Liver (tissue), 9 donors: ENCODE results near the gene LAMB4. TPM values are rescaled to one million over a fixed set of nuclear protein-coding genes. Genes with fewer than 3 reads are reported as not detected.

Source experiments
- DNase-seq: peaks from one replicate; pipeline ENCODE4 v3.0.0-alpha.2; 2017; ENCODE audit warnings: low spot score
- H3K27ac ChIP-seq, 2 donors: one replicate each; pipeline ENCODE4 v1.7.0; 2013; ENCODE audit warnings: inconsistent platforms in 2 of 2, low read length in 2 of 2, control low read depth in 1 of 2, low read depth in 1 of 2, mild to moderate bottlenecking in 1 of 2
- H3K27me3 ChIP-seq, 4 donors: one replicate each; pipeline versions ENCODE4 v1.6.1 to v1.7.0; 2013; ENCODE audit warnings: low read length in 3 of 4, inconsistent platforms in 1 of 4, mild to moderate bottlenecking in 1 of 4, moderate library complexity in 1 of 4; ENCODE audit not compliant: control insufficient read depth in 4 of 4, insufficient read depth in 4 of 4
- H3K36me3 ChIP-seq, 4 donors: one replicate each; pipeline versions ENCODE4 v1.6.1 to v1.7.0; 2013; ENCODE audit warnings: low read length in 3 of 4, mild to moderate bottlenecking in 3 of 4, low read depth in 1 of 4, moderate library complexity in 1 of 4; ENCODE audit not compliant: control insufficient read depth in 4 of 4, insufficient read depth in 3 of 4
- H3K4me1 ChIP-seq, 4 donors: one replicate each; pipeline versions ENCODE4 v1.6.1 to v1.7.0; 2013; ENCODE audit warnings: low read length in 3 of 4, mild to moderate bottlenecking in 3 of 4, moderate library complexity in 1 of 4; ENCODE audit not compliant: control insufficient read depth in 4 of 4, insufficient read depth in 4 of 4
- H3K4me3 ChIP-seq, 3 donors: one replicate each; pipeline versions ENCODE4 v1.6.1 to v1.7.0; 2013; ENCODE audit warnings: low read length in 3 of 3, control low read depth in 1 of 3, low read depth in 1 of 3, mild to moderate bottlenecking in 1 of 3
- H3K9ac ChIP-seq, 2 donors: one replicate each; pipeline ENCODE4 v1.7.0; 2013; ENCODE audit warnings: low read length in 2 of 2, mild to moderate bottlenecking in 2 of 2, moderate library complexity in 2 of 2, control low read depth in 1 of 2, low read depth in 1 of 2
- H3K9me3 ChIP-seq, 4 donors: one replicate each; pipeline versions ENCODE4 v1.6.1 to v1.7.0; 2013; ENCODE audit warnings: low read length in 3 of 4; ENCODE audit not compliant: control insufficient read depth in 4 of 4
- ATF3 ChIP-seq: IDR thresholded peaks from 2 replicates; pipeline ENCODE4 v1.6.1; 2016; ENCODE audit warnings: antibody characterized with exemption
- CTCF ChIP-seq: fragments of 150-350 bp; IDR thresholded peaks from 2 replicates; pipeline ENCODE4 v1.5.1; 2017; ENCODE audit warnings: improper control_type of control experiment, low read depth, low read length; ENCODE audit not compliant: missing input control
- EGR1 ChIP-seq, 2 donors: IDR thresholded peaks; 2 replicates each; pipeline ENCODE4 v1.6.1; 2016 to 2018; ENCODE audit warnings: antibody characterized with exemption in 2 of 2, low read depth in 2 of 2
- FOXA1 ChIP-seq: IDR thresholded peaks from 2 replicates; pipeline ENCODE4 v1.6.1; 2016; ENCODE audit warnings: antibody characterized with exemption
- FOXA2 ChIP-seq: IDR thresholded peaks from 2 replicates; pipeline ENCODE4 v1.6.1; 2016; ENCODE audit warnings: antibody characterized with exemption
- GABPA ChIP-seq, 2 donors: IDR thresholded peaks in 1 of 2; conservative IDR thresholded peaks in 1 of 2; 2 replicates each; pipeline ENCODE4 v1.6.1; 2016; ENCODE audit warnings: antibody characterized with exemption in 2 of 2, mild to moderate bottlenecking in 1 of 2, moderate library complexity in 1 of 2
- HNF4A ChIP-seq, 2 donors: conservative IDR thresholded peaks; 2 replicates each; pipeline ENCODE4 v1.6.1; 2016; ENCODE audit warnings: antibody characterized with exemption in 2 of 2, mild to moderate bottlenecking in 2 of 2
- HNF4G ChIP-seq: IDR thresholded peaks from 2 replicates; pipeline ENCODE4 v1.6.1; 2016; ENCODE audit warnings: antibody characterized with exemption
- JUND ChIP-seq, 2 donors: IDR thresholded peaks; 2 replicates each; pipeline ENCODE4 v1.6.1; 2016; ENCODE audit warnings: antibody characterized with exemption in 2 of 2
- MAX ChIP-seq: IDR thresholded peaks from 2 replicates; pipeline ENCODE4 v1.6.1; 2016; ENCODE audit warnings: antibody characterized with exemption
- NR2F2 ChIP-seq: IDR thresholded peaks from 2 replicates; pipeline ENCODE4 v1.6.1; 2016; ENCODE audit warnings: antibody characterized with exemption
- RAD21 ChIP-seq, 2 donors: IDR thresholded peaks; 2 replicates each; pipeline ENCODE4 v1.6.1; 2016; ENCODE audit warnings: antibody characterized with exemption in 2 of 2, mild to moderate bottlenecking in 2 of 2
- RXRA ChIP-seq, 2 donors: IDR thresholded peaks; 2 replicates each; pipeline ENCODE4 v1.6.1; 2017 to 2018; ENCODE audit warnings: antibody characterized with exemption in 2 of 2, mild to moderate bottlenecking in 1 of 2
- SP1 ChIP-seq: IDR thresholded peaks from 2 replicates; pipeline ENCODE4 v1.6.1; 2018; ENCODE audit warnings: antibody characterized with exemption, mild to moderate bottlenecking
- TAF1 ChIP-seq: conservative IDR thresholded peaks from 2 replicates; pipeline ENCODE4 v1.6.1; 2016; ENCODE audit warnings: antibody characterized with exemption, mild to moderate bottlenecking
- YY1 ChIP-seq: IDR thresholded peaks from 2 replicates; pipeline ENCODE4 v1.6.1; 2016; ENCODE audit warnings: antibody characterized with exemption, mild to moderate bottlenecking
- ZBTB33 ChIP-seq: IDR thresholded peaks from 2 replicates; pipeline ENCODE4 v1.6.1; 2016; ENCODE audit warnings: antibody characterized with exemption
- WGBS: extraction: QIAGEN DNeasy Blood & Tissue Kit; methylation state at CpG from one replicate; pipeline ENCODE4 v1.1.7; 2013; 5-methylcytosine and 5-hydroxymethylcytosine counted together
- polyA plus RNA-seq, 2 donors: library from polyadenylated mRNA; stranded (reverse) in 1 of 2; unstranded in 1 of 2; fragments of 200-250 nt in 1 of 2; fragments of >200 nt in 1 of 2; fragmentation: Nextera tagmentation in 1 of 2; extraction: Ambion mirVana in 1 of 2; gene quantifications; one replicate each; pipeline versions ENCODE4 v1.2.1 to v1.2.3, GENCODE V29; 2013 to 2015
- total RNA-seq, 2 donors: library from RNA; depleted of rRNA; stranded (reverse); fragments of >200 nt; gene quantifications; one replicate each; pipeline ENCODE4 v1.2.3, GENCODE V29; 2014
- donor health status: healthy.
- donor health status: healthy.
- donor health status: healthy.
- donor health status: healthy.
- donor health status: healthy.

Gene LAMB4
- total and polyA plus RNA-seq, 4 donors, result under 0.01 to 0.03 TPM; not detected in 2

GRCh38 chr7:107996072-107996882 is 133.9 kb downstream of the LAMB4 start:
- Histone ChIP-seq H3K36me3 (no peaks in the 10 kb centered on the region), H3K9me3 (no peaks in the 10 kb centered on the region), H3K4me1 (peaks cover 0 to 2% (median under 1%) of the 10 kb centered on the region in 4 donors), H3K9ac (no peak overlapping the region), H3K4me3 (no peak overlapping the region), H3K27ac (no peak overlapping the region), H3K27me3 (peaks cover 0 to 2% (median 0%) of the 10 kb centered on the region in 4 donors)
- DNase-seq, result no peak
- WGBS, result 70% methylated on average over 7 of the region's 7 CpGs
- TF ChIP-seq TAF1 (no peak), RAD21 (IDR thresholded peaks at IDR 0.05) (no peak), YY1 (no peak), RXRA (IDR thresholded peaks at IDR 0.05) (no peak), NR2F2 (no peak), MAX (no peak), JUND (IDR thresholded peaks at IDR 0.05) (no peak), FOXA1 (no peak), ZBTB33 (no peak), GABPA (IDR thresholded peaks at IDR 0.05 in 1 of 2, conservative IDR thresholded peaks at IDR 0.05 in 1 of 2) (no peak), EGR1 (IDR thresholded peaks at IDR 0.05; ENCODE audit: low read depth in 2 of 2) (no peak), FOXA2 (no peak), SP1 (no peak), HNF4G (no peak), ATF3 (no peak), HNF4A (conservative IDR thresholded peaks at IDR 0.05) (no peak)

GRCh38 chr7:107995184-107996071 is 134.7 kb downstream of the LAMB4 start:
- no peak overlapping the region for H3K9ac ChIP-seq
- no peak for DNase-seq

More at GRCh38 chr7:107995184-107996071, 134.7 kb downstream of the LAMB4 start:
- H3K4me1 ChIP-seq, result no peaks in the 10 kb centered on the region
- WGBS, result 29% methylated on average over 6 of the region's 6 CpGs
- no peak overlapping the region for H3K27ac ChIP-seq
- no peaks in the 10 kb centered on the region for H3K36me3 ChIP-seq
- TF ChIP-seq NR2F2 (peak; percentile 43), EGR1 (IDR thresholded peaks at IDR 0.05; ENCODE audit: low read depth in 2 of 2) (no peak), ZBTB33 (no peak), GABPA (IDR thresholded peaks at IDR 0.05 in 1 of 2, conservative IDR thresholded peaks at IDR 0.05 in 1 of 2) (no peak), SP1 (no peak), CTCF (no peak), FOXA1 (no peak), HNF4G (no peak)
- H3K9me3 ChIP-seq, result no peaks in the 10 kb centered on the region
- peaks cover 0 to 2% (median 0%) of the 10 kb centered on the region in 4 donors for H3K27me3 ChIP-seq
- H3K4me3 ChIP-seq, result no peak overlapping the region
